Stimulated activated naive CD8-positive, alpha-beta T cell treated with anti-CD3 and anti-CD28 coated beads, Interleukin-15, Interleukin-2, amounts not matched to agents 100 ng/mL and 50 ng/mL, for 24 hours (primary cell): ENCODE data around the gene DDX41.

ENCODE experiments used
- H3K27ac Mint-ChIP-seq: one replicate; pipeline ENCODE4 v1.8.0; 2021; ENCODE audit warnings: mild to moderate bottlenecking, mixed read lengths
- H3K27me3 Mint-ChIP-seq: one replicate; pipeline ENCODE4 v1.8.0; 2021; ENCODE audit warnings: mixed read lengths
- H3K36me3 Mint-ChIP-seq: one replicate; pipeline ENCODE4 v1.8.0; 2021; ENCODE audit warnings: low read depth, mixed read lengths
- H3K4me1 Mint-ChIP-seq: one replicate; pipeline ENCODE4 v1.8.0; 2021; ENCODE audit warnings: low read depth, mixed read lengths
- H3K4me3 Mint-ChIP-seq: one replicate; pipeline ENCODE4 v1.8.0; 2021; ENCODE audit warnings: mild to moderate bottlenecking, mixed read lengths
- H3K9me3 Mint-ChIP-seq: one replicate; pipeline ENCODE4 v1.8.0; 2021; ENCODE audit warnings: mixed read lengths

DDX41 gene

GRCh38 chr5:177477701-177478477, 38.9 kb downstream of the DDX41 start:
- Mint-ChIP-seq H3K27ac (peak overlapping the region; percentile 98), H3K9me3 (no peaks in the 10 kb centered on the region), H3K36me3 (no peaks in the 10 kb centered on the region), H3K4me1 (peaks cover 59% of the 10 kb centered on the region), H3K4me3 (no peak overlapping the region), H3K27me3 (no peaks in the 10 kb centered on the region)

GRCh38 chr5:177476531-177477233, 40.1 kb downstream of the DDX41 start:
- Mint-ChIP-seq H3K36me3 (no peaks in the 10 kb centered on the region), H3K27ac (peak overlapping the region; percentile 78), H3K4me1 (peaks cover 63% of the 10 kb centered on the region), H3K4me3 (peak overlapping the region; percentile 30), H3K27me3 (no peaks in the 10 kb centered on the region), H3K9me3 (no peaks in the 10 kb centered on the region)

- no peaks in the 10 kb centered on the region for H3K27me3 Mint-ChIP-seq
- H3K36me3 Mint-ChIP-seq, result no peaks in the 10 kb centered on the region
- peaks cover 72% of the 10 kb centered on the region for H3K4me1 Mint-ChIP-seq
- H3K27ac Mint-ChIP-seq, result peak overlapping the region; percentile 78
- no peaks in the 10 kb centered on the region for H3K9me3 Mint-ChIP-seq
- peak overlapping the region; percentile 30 for H3K4me3 Mint-ChIP-seq
These were observed 41.0 kb downstream of the DDX41 start for GRCh38 chr5:177475563-177476427.

- no peaks in the 10 kb centered on the region for H3K9me3 Mint-ChIP-seq
- no peaks in the 10 kb centered on the region for H3K36me3 Mint-ChIP-seq
- peak overlapping the region; percentile 75 for H3K4me3 Mint-ChIP-seq
- no peaks in the 10 kb centered on the region for H3K27me3 Mint-ChIP-seq
- peaks cover 76% of the 10 kb centered on the region for H3K4me1 Mint-ChIP-seq
- H3K27ac Mint-ChIP-seq, result peak overlapping the region; percentile 80
These were observed 41.8 kb downstream of the DDX41 start for GRCh38 chr5:177474846-177475562.

- Mint-ChIP-seq H3K36me3 (no peaks in the 10 kb centered on the region), H3K27me3 (no peaks in the 10 kb centered on the region), H3K9me3 (no peaks in the 10 kb centered on the region), H3K27ac (peak overlapping the region; percentile 80), H3K4me3 (peak overlapping the region; percentile 75), H3K4me1 (peaks cover 66% of the 10 kb centered on the region)
These were observed 42.7 kb downstream of the DDX41 start for GRCh38 chr5:177474002-177474476.

GRCh38 chr5:177473443-177474001, 43.2 kb downstream of the DDX41 start, which contains the start of gene DBN1:
DBN1 (minus strand) TSS chr5:177473634; CDS start chr5:177473521, 113 bp downstream.
- Mint-ChIP-seq H3K4me3 (peak within 1 kb of the TSS; percentile 83), H3K36me3 (peaks cover under 1% of the 10 kb centered on the region), H3K4me1 (peaks cover 61% of the 10 kb centered on the region), H3K9me3 (no peaks in the 10 kb centered on the region), H3K27ac (peak within 1 kb of the TSS; percentile 80), H3K27me3 (no peaks in the 10 kb centered on the region)

GRCh38 chr5:177472460-177473442, 44.0 kb downstream of the DDX41 start:
- Mint-ChIP-seq H3K27ac (peak overlapping the region; percentile 76), H3K4me1 (peaks cover 54% of the 10 kb centered on the region), H3K27me3 (no peaks in the 10 kb centered on the region), H3K36me3 (peaks cover 5% of the 10 kb centered on the region), H3K4me3 (peak overlapping the region; percentile 83), H3K9me3 (no peaks in the 10 kb centered on the region)

GRCh38 chr5:177471610-177472356, 45.0 kb downstream of the DDX41 start:
- Mint-ChIP-seq H3K36me3 (peaks cover 13% of the 10 kb centered on the region), H3K27me3 (no peaks in the 10 kb centered on the region), H3K4me1 (peaks cover 49% of the 10 kb centered on the region), H3K9me3 (no peaks in the 10 kb centered on the region), H3K27ac (peak overlapping the region; percentile 81), H3K4me3 (peak overlapping the region; percentile 83)

GRCh38 chr5:177470759-177471536, 45.8 kb downstream of the DDX41 start:
- H3K4me3 Mint-ChIP-seq, result peak overlapping the region; percentile 83
- peaks cover 41% of the 10 kb centered on the region for H3K4me1 Mint-ChIP-seq
- H3K27ac Mint-ChIP-seq, result peak overlapping the region; percentile 81

GRCh38 chr5:177469750-177470525, 46.8 kb downstream of the DDX41 start:
- Mint-ChIP-seq H3K27me3 (no peaks in the 10 kb centered on the region), H3K36me3 (peaks cover 26% of the 10 kb centered on the region), H3K4me3 (no peak overlapping the region), H3K27ac (peak overlapping the region; percentile 49), H3K4me1 (peaks cover 31% of the 10 kb centered on the region), H3K9me3 (no peaks in the 10 kb centered on the region)

More at GRCh38 chr5:177470759-177471536, 45.8 kb downstream of the DDX41 start:
- H3K27me3 Mint-ChIP-seq, result no peaks in the 10 kb centered on the region
- peaks cover 16% of the 10 kb centered on the region for H3K36me3 Mint-ChIP-seq
- H3K9me3 Mint-ChIP-seq, result no peaks in the 10 kb centered on the region
